Loucy (cell line): Measurements from ENCODE around the gene ASH1L.
"Not testable (repeated sequence)": the region's sequence is repeated elsewhere in the genome, so short reads cannot be mapped to it uniquely, and the experiment has no call there.

ENCODE experiments used
- H2AFZ ChIP-seq: fragments of 200-600 bp; sonication (generic); 2 replicates; pipeline ENCODE4 v1.6.0; 2016; ENCODE audit warnings: antibody characterized with exemption, mild to moderate bottlenecking, low read length, moderate library complexity
- H3F3A ChIP-seq: fragments of 200-600 bp; 2 replicates; pipeline ENCODE4 v1.6.0; 2016; ENCODE audit warnings: antibody characterized with exemption, low read depth, mild to moderate bottlenecking
- H3K27me3 ChIP-seq: fragments of 200-600 bp; sonication (generic); 2 replicates; pipeline ENCODE4 v1.6.1; 2014; ENCODE audit warnings: low read length, mild to moderate bottlenecking; ENCODE audit not compliant: insufficient read depth, poor library complexity, severe bottlenecking
- H3K36me3 ChIP-seq: fragments of 200-600 bp; sonication (generic); 2 replicates; pipeline ENCODE4 v1.6.1; 2016; ENCODE audit warnings: low read length; ENCODE audit not compliant: insufficient read depth
- H3K4me1 ChIP-seq: fragments of 200-600 bp; sonication (generic); 2 replicates; pipeline ENCODE4 v1.5.1; 2014; ENCODE audit warnings: low read length, mild to moderate bottlenecking; ENCODE audit not compliant: insufficient read depth, poor library complexity, severe bottlenecking
- H3K4me2 ChIP-seq: fragments of 200-600 bp; sonication (generic); 2 replicates; pipeline ENCODE4 v1.6.0; 2014; ENCODE audit warnings: antibody characterized with exemption, low read length, low read depth, mild to moderate bottlenecking; ENCODE audit not compliant: poor library complexity, severe bottlenecking
- H3K4me3 ChIP-seq: fragments of 200-600 bp; sonication (generic); 2 replicates; pipeline ENCODE4 v1.5.1; 2014; ENCODE audit warnings: low read length, mild to moderate bottlenecking, mixed read lengths; ENCODE audit not compliant: poor library complexity, severe bottlenecking
- H3K79me2 ChIP-seq: fragments of 200-600 bp; sonication (generic); 2 replicates; pipeline ENCODE4 v1.6.1; 2014; ENCODE audit warnings: low read length; ENCODE audit not compliant: insufficient read depth
- H3K9ac ChIP-seq: fragments of 200-600 bp; sonication (generic); 2 replicates; pipeline ENCODE4 v1.6.0; 2014; ENCODE audit warnings: mild to moderate bottlenecking, low read depth, low read length, moderate library complexity; ENCODE audit not compliant: poor library complexity, severe bottlenecking
- H3K9me2 ChIP-seq: fragments of 200-600 bp; sonication (generic); replicated peaks from 2 replicates; pipeline ENCODE4 v1.6.1; 2016; ENCODE audit warnings: low read depth, low read length, mixed read lengths
- H3K9me3 ChIP-seq: fragments of 200-600 bp; sonication (generic); 2 replicates; pipeline ENCODE4 v1.6.1; 2014; ENCODE audit warnings: mild to moderate bottlenecking, antibody characterized with exemption, low read length, low read depth; ENCODE audit not compliant: insufficient read depth
- H4K20me1 ChIP-seq: fragments of 200-600 bp; sonication (generic); 2 replicates; pipeline ENCODE4 v1.6.0; 2014; ENCODE audit warnings: antibody characterized with exemption, low read length, mild to moderate bottlenecking; ENCODE audit not compliant: insufficient read depth, poor library complexity, severe bottlenecking
- CTCF ChIP-seq: fragments of 200-600 bp; sonication (generic); conservative IDR thresholded peaks from 2 replicates; pipeline ENCODE4 v1.5.1; 2014; ENCODE audit warnings: mild to moderate bottlenecking, antibody characterized with exemption, low read length
- EZH2phosphoT487 ChIP-seq: fragments of 200-600 bp; IDR thresholded peaks from 2 replicates; pipeline ENCODE4 v1.6.1; 2018; ENCODE audit warnings: antibody characterized with exemption, mild to moderate bottlenecking, moderate library complexity, borderline replicate concordance

ASH1L gene

GRCh38 chr1:155575608-155576007 is 13.0 kb upstream of the ASH1L start:
- H3K4me2 ChIP-seq, H3F3A ChIP-seq, H2AFZ ChIP-seq, H3K27me3 ChIP-seq, H3K9ac ChIP-seq, H3K9me2 ChIP-seq, H3K79me2 ChIP-seq, H3K4me1 ChIP-seq, H4K20me1 ChIP-seq, H3K9me3 ChIP-seq, H3K36me3 ChIP-seq, H3K4me3 ChIP-seq: not testable (repeated sequence)

DNA sequence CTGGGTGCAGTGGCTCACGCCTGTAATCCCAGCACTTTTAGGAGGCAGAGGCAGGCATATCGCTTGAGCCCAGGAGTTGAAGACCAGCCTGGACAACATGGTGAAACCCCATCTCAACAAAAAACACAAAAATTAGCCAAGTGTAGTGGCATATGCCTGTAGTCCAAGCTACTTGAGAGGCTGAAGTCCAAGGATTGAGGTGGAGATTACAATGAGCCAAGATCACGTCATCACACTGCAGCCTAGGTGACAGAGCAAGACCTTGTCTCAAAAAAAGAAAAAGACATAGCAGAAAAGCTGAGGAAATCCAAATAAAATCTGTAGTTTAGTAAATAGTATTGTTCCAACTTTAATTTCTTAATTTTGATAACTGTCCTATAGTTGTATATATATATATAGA is 11.5 kb upstream of the ASH1L start:
- no peak overlapping the region for H2AFZ ChIP-seq

DNA sequence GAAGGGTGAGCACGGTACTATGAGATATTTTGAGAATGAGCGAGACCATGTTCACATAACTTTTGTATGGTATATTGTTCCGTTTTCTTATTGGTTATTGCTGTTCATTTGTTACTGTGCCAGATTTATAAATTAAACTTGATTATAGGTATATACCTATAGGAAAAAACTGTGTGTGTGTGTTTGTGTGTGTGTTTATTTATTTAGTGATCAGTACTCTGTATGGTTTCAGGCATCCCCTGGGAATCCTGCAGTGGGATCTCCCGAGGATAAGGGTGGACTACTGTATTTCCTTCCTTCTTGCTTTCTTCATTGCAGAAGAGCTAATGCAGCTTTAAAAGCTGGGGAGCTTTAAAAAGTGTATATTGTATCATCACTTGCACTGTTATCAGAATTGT is 8.0 kb upstream of the ASH1L start:
- peaks cover 33% of the 10 kb centered on the region for H3K79me2 ChIP-seq
- no peaks in the 10 kb centered on the region for H3K9me2 ChIP-seq
- H3K9ac ChIP-seq = no peak overlapping the region
- no peaks in the 10 kb centered on the region for H3F3A ChIP-seq
- H3K9me3 ChIP-seq = no peaks in the 10 kb centered on the region
- H3K4me2 ChIP-seq = no peak overlapping the region
- no peak overlapping the region for H3K4me3 ChIP-seq
- H2AFZ ChIP-seq = no peak overlapping the region
- H3K36me3 ChIP-seq = no peaks in the 10 kb centered on the region; the same call in 1 of the 2 replicates
- no peak for TF ChIP-seq EZH2phosphoT487
- no peaks in the 10 kb centered on the region for H3K27me3 ChIP-seq
- peaks cover 2% of the 10 kb centered on the region for H3K4me1 ChIP-seq
- H4K20me1 ChIP-seq = peaks cover 10% of the 10 kb centered on the region

More for the DNA sequence above, 11.5 kb upstream of the ASH1L start:
- Histone ChIP-seq H3K9me2 (no peaks in the 10 kb centered on the region), H3F3A (no peaks in the 10 kb centered on the region), H3K4me1 (no peaks in the 10 kb centered on the region), H3K9ac (no peak overlapping the region), H3K79me2 (peaks cover 18% of the 10 kb centered on the region; the same call in 1 of the 2 replicates), H4K20me1 (peaks cover 4% of the 10 kb centered on the region), H3K27me3 (no peaks in the 10 kb centered on the region), H3K4me2 (no peak overlapping the region), H3K4me3 (no peak overlapping the region), H3K9me3 (no peaks in the 10 kb centered on the region), H3K36me3 (no peaks in the 10 kb centered on the region; the same call in 1 of the 2 replicates)
- TF ChIP-seq CTCF (no peak), EZH2phosphoT487 (no peak)

DNA sequence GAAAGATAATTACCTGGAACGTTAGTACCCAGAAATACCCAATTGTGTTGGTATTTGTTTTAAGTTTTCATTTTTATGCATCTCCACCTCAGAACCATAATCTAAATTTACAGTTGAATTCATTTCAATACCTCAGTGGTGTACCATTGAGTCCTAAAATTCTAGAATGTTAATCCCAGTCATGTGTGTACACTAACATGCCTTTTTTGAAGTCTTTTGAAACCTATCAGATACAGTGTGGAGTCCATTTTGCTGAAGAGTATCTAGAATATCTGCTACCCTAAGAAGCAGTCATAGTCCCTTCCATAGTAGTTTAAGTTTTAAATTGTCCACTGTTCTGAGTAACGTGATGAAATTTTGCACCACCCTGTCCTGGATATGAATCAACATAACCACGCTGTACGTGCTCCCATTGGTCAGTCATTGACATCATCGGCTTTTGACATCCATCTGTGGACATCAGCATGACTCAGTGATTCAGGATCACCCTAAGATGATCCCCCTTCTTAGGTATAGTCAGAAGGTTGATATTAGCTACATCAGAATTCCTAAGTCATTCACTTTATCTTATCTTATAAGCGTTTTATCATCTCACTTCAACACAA is 7.5 kb upstream of the ASH1L start:
- Histone ChIP-seq H3K9me3 (no peaks in the 10 kb centered on the region), H4K20me1 (peaks cover 13% of the 10 kb centered on the region), H3K4me1 (peaks cover 6% of the 10 kb centered on the region), H3K4me2 (no peak overlapping the region), H3K9me2 (no peaks in the 10 kb centered on the region), H3K27me3 (no peaks in the 10 kb centered on the region), H3K36me3 (no peaks in the 10 kb centered on the region; the same call in 1 of the 2 replicates), H2AFZ (no peak overlapping the region), H3K9ac (no peak overlapping the region), H3K4me3 (no peak overlapping the region), H3F3A (no peaks in the 10 kb centered on the region), H3K79me2 (peaks cover 38% of the 10 kb centered on the region)
- TF ChIP-seq CTCF (no peak), EZH2phosphoT487 (no peak)

GRCh38 chr1:155563377-155564022 is 897 bp upstream of the ASH1L start:
- not testable (repeated sequence) for H3K27me3 ChIP-seq, H3K9me3 ChIP-seq, H3K9me2 ChIP-seq, H3F3A ChIP-seq, H3K36me3 ChIP-seq
- H3K4me1 ChIP-seq = peaks cover 21% of the 10 kb centered on the region
- peak overlapping the region; percentile 73 for H3K4me2 ChIP-seq
- H2AFZ ChIP-seq = peak overlapping the region; percentile 96; the same call in 1 of the 2 replicates
- H4K20me1 ChIP-seq = peaks cover 39% of the 10 kb centered on the region
- H3K4me3 ChIP-seq = peak overlapping the region; percentile 76
- peaks cover 76% of the 10 kb centered on the region for H3K79me2 ChIP-seq
- H3K9ac ChIP-seq = peak overlapping the region; percentile 98
